IMR-90 (cell line): ENCODE measurements around the gene GOLIM4. TPM values are rescaled to one million over a fixed set of nuclear protein-coding genes. Genes with fewer than 3 reads are reported as not detected.

Experiments
- ATAC-seq: fragments of 200-7000 bp; cut with Tn5 transposase; 2 replicates; pipeline ENCODE4 v1.9.1; 2020; ENCODE audit warnings: low read depth, mild to moderate bottlenecking, moderate library complexity
- BruUV-seq: library from RNA; stranded (reverse); fragments of 400-500 nt; replicated peaks from 2 replicates; lab custom pipeline; 2021; lab: Mats Ljungman, UMichigan
- CTCF ChIA-PET: fragments of 300-600 bp; formaldehyde crosslinking; extraction: SDS; loops from one replicate; lab custom pipeline; 2021; ENCODE audit warnings: antibody characterized with exemption; lab: Yijun Ruan, JAX
- POLR2A ChIA-PET: fragments of 300-600 bp; sonication (Branson Sonifier 250); formaldehyde crosslinking; loops from one replicate; lab custom pipeline; 2022; ENCODE audit warnings: antibody characterized with exemption; ENCODE audit not compliant: unreplicated experiment; lab: Charles Lee
- DNase-seq: peaks from one replicate; pipeline ENCODE4 v3.0.0; 2013
- H2AFZ ChIP-seq: replicated peaks from 2 replicates; pipeline ENCODE3; 2013; ENCODE audit warnings: low read length, mild to moderate bottlenecking; ENCODE audit not compliant: poor library complexity
- H2AK5ac ChIP-seq: 2 replicates; pipeline ENCODE4 v1.6.1; 2013; ENCODE audit warnings: low read depth, low read length, inconsistent platforms
- H2AK9ac ChIP-seq: replicated peaks from 2 replicates; pipeline ENCODE3; 2013; ENCODE audit warnings: mild to moderate bottlenecking, low read depth, low read length, moderate library complexity; ENCODE audit not compliant: poor library complexity
- H2BK120ac ChIP-seq: 2 replicates; pipeline ENCODE4 v1.6.1; 2013; ENCODE audit warnings: low read depth, low read length, inconsistent platforms
- H2BK15ac ChIP-seq: 3 replicates; pipeline ENCODE4 v1.6.1; 2013; ENCODE audit warnings: low read depth, low read length, inconsistent platforms
- H2BK20ac ChIP-seq: 2 replicates; pipeline ENCODE4 v1.6.1; 2013; ENCODE audit warnings: low read depth, mild to moderate bottlenecking, inconsistent platforms, low read length, moderate library complexity
- H2BK5ac ChIP-seq: 2 replicates; pipeline ENCODE4 v1.6.1; 2013; ENCODE audit warnings: mild to moderate bottlenecking, low read depth, low read length, inconsistent platforms; ENCODE audit not compliant: poor library complexity, severe bottlenecking
- H3K14ac ChIP-seq: replicated peaks from 2 replicates; pipeline ENCODE4 v1.6.1; 2013; ENCODE audit warnings: low read depth, low read length, inconsistent platforms
- H3K18ac ChIP-seq: 2 replicates; pipeline ENCODE4 v1.6.1; 2013; ENCODE audit warnings: low read depth, low read length, control low read depth
- H3K23ac ChIP-seq: 2 replicates; pipeline ENCODE4 v1.6.1; 2013; ENCODE audit warnings: low read depth, low read length, inconsistent platforms
- H3K27ac ChIP-seq: 2 replicates; pipeline ENCODE4 v1.5.1; 2013; ENCODE audit warnings: mild to moderate bottlenecking, control low read depth, low read length; ENCODE audit not compliant: insufficient read depth
- H3K27me3 ChIP-seq: 2 replicates; pipeline ENCODE4 v1.6.1; 2013; ENCODE audit warnings: low read length; ENCODE audit not compliant: control insufficient read depth, insufficient read depth
- H3K36me3 ChIP-seq: 2 replicates; pipeline ENCODE4 v1.6.1; 2013; ENCODE audit warnings: low read length, mixed read lengths; ENCODE audit not compliant: control insufficient read depth, insufficient read depth
- H3K4ac ChIP-seq: 2 replicates; pipeline ENCODE4 v1.6.1; 2013; ENCODE audit warnings: low read depth, low read length, inconsistent platforms
- H3K4me1 ChIP-seq: 2 replicates; pipeline ENCODE4 v1.6.1; 2013; ENCODE audit warnings: low read length, mixed read lengths; ENCODE audit not compliant: control insufficient read depth, insufficient read depth
- H3K4me2 ChIP-seq: 2 replicates; pipeline ENCODE4 v1.6.1; 2013; ENCODE audit warnings: low read depth, mild to moderate bottlenecking, control low read depth, low read length, moderate library complexity
- H3K4me3 ChIP-seq: 2 replicates; pipeline ENCODE4 v1.5.1; 2013; ENCODE audit warnings: low read depth, mild to moderate bottlenecking, control low read depth, low read length, moderate library complexity; ENCODE audit not compliant: insufficient read depth
- H3K56ac ChIP-seq: 2 replicates; pipeline ENCODE4 v1.6.1; 2013; ENCODE audit warnings: low read length, inconsistent platforms; ENCODE audit not compliant: insufficient read depth; ENCODE audit errors: extremely low read depth
- H3K79me1 ChIP-seq, 2 experiments: 2 replicates each; pipeline ENCODE4 v1.6.1; 2013; ENCODE audit warnings: low read length in 2 of 2, inconsistent platforms in 1 of 2, low read depth in 1 of 2
- H3K9ac ChIP-seq: 2 replicates; pipeline ENCODE4 v1.6.1; 2013; ENCODE audit warnings: low read depth, low read length, control low read depth
- H3K9me1 ChIP-seq: 2 replicates; pipeline ENCODE4 v1.6.1; 2013; ENCODE audit warnings: low read length, inconsistent platforms; ENCODE audit not compliant: insufficient read depth
- H3K9me3 ChIP-seq: 2 replicates; pipeline ENCODE4 v1.6.1; 2013; ENCODE audit warnings: low read length; ENCODE audit not compliant: control insufficient read depth, insufficient read depth
- H4K20me1 ChIP-seq: 2 replicates; pipeline ENCODE4 v1.6.1; 2013; ENCODE audit warnings: low read length, inconsistent platforms; ENCODE audit not compliant: insufficient read depth
- H4K5ac ChIP-seq: 2 replicates; pipeline ENCODE4 v1.6.1; 2013; ENCODE audit warnings: mild to moderate bottlenecking, low read depth, low read length, control low read depth
- H4K8ac ChIP-seq, 2 experiments: 2 replicates each; pipeline ENCODE4 v1.6.1; 2013; ENCODE audit warnings: low read depth in 2 of 2, low read length in 2 of 2, control low read depth in 1 of 2, inconsistent platforms in 1 of 2
- H4K91ac ChIP-seq: 2 replicates; pipeline ENCODE4 v1.6.1; 2013; ENCODE audit warnings: low read depth, low read length, inconsistent platforms; ENCODE audit not compliant: insufficient read depth
- BHLHE40 ChIP-seq: fragments of 150-350 bp; IDR thresholded peaks from 2 replicates; pipeline ENCODE4 v1.6.1; 2016; ENCODE audit warnings: mild to moderate bottlenecking, low read depth, low read length
- CEBPB ChIP-seq: IDR thresholded peaks from 2 replicates; pipeline ENCODE4 v1.6.1; 2012; ENCODE audit warnings: low read depth, low read length, improper control_type of control experiment
- CHD1 ChIP-seq: IDR thresholded peaks from 2 replicates; pipeline ENCODE4 v1.6.1; 2012; ENCODE audit warnings: low read depth, low read length, improper control_type of control experiment
- FOS ChIP-seq: fragments of 150-350 bp; IDR thresholded peaks from 2 replicates; pipeline ENCODE4 v1.6.1; 2016; ENCODE audit warnings: low read depth, low read length
- MAFK ChIP-seq: IDR thresholded peaks from 2 replicates; pipeline ENCODE4 v1.6.1; 2012; ENCODE audit warnings: low read depth, low read length, improper control_type of control experiment
- MAZ ChIP-seq: IDR thresholded peaks from 2 replicates; pipeline ENCODE4 v1.6.1; 2012; ENCODE audit warnings: low read depth, mild to moderate bottlenecking, low read length, improper control_type of control experiment, moderate library complexity, borderline replicate concordance
- MXI1 ChIP-seq: IDR thresholded peaks from 2 replicates; pipeline ENCODE4 v1.6.1; 2012; ENCODE audit warnings: low read depth, mild to moderate bottlenecking, low read length, moderate library complexity, borderline replicate concordance
- NFE2L2 ChIP-seq: fragments of 150-350 bp; IDR thresholded peaks from 2 replicates; pipeline ENCODE4 v1.6.1; 2016; ENCODE audit warnings: low read depth, mild to moderate bottlenecking, low read length
- POLR2A ChIP-seq: IDR thresholded peaks from 2 replicates; pipeline ENCODE4 v1.6.1; 2012; ENCODE audit warnings: mild to moderate bottlenecking, low read depth, low read length
- RAD21 ChIP-seq: IDR thresholded peaks from 2 replicates; pipeline ENCODE4 v1.6.1; 2012; ENCODE audit warnings: low read length, improper control_type of control experiment
- RCOR1 ChIP-seq: IDR thresholded peaks from 2 replicates; pipeline ENCODE4 v1.6.1; 2012; ENCODE audit warnings: mild to moderate bottlenecking, low read length, improper control_type of control experiment; ENCODE audit not compliant: insufficient replicate concordance
- RFX5 ChIP-seq: IDR thresholded peaks from 2 replicates; pipeline ENCODE4 v1.8.0; 2012; ENCODE audit warnings: low read depth, mild to moderate bottlenecking, low read length, moderate library complexity
- SMC3 ChIP-seq: fragments of 150-350 bp; IDR thresholded peaks from 2 replicates; pipeline ENCODE4 v1.6.1; 2016; ENCODE audit warnings: low read depth, mild to moderate bottlenecking, antibody characterized with exemption, low read length, moderate library complexity
- USF2 ChIP-seq: fragments of 150-350 bp; IDR thresholded peaks from 2 replicates; pipeline ENCODE4 v1.6.1; 2017; ENCODE audit warnings: mild to moderate bottlenecking, antibody characterized with exemption, low read length, low read depth
- dilution Hi-C: fragments of 300-500 bp; cut with HindIII; formaldehyde crosslinking; loops from one replicate; pipeline ENCODE4 v1.14.3; 2018; ENCODE audit warnings: low sequenced_read_pairs; ENCODE audit not compliant: unreplicated experiment
- in situ Hi-C: fragments of 300-500 bp; cut with MboI; formaldehyde crosslinking; loops from 3 replicates; pipeline ENCODE4 v1.14.3; 2019; ENCODE audit warnings: low sequenced_read_pairs, inconsistent platforms, mixed read lengths
- intact Hi-C: fragments of 100-400 bp; cut with micrococcal nuclease; formaldehyde crosslinking; loops from 2 replicates; pipeline ENCODE4 v1.10.0; 2022
- polyA plus RNA-seq, 3 experiments: library from polyadenylated mRNA; depleted of rRNA; stranded (reverse); fragments of >200 nt; gene quantifications; 2 replicates each; pipeline ENCODE4 v1.2.3, GENCODE V29; 2012; ENCODE audit warnings: low replicate concordance in 1 of 3
- total RNA-seq: library from RNA; depleted of rRNA; stranded (reverse); fragments of >200 nt; gene quantifications from 2 replicates; pipeline ENCODE4 v1.2.3, GENCODE V29; 2012
- TF ChIP-seq, protein P1 (sequence below): fragments of 150-350 bp; IDR thresholded peaks from 2 replicates; pipeline ENCODE4 v1.6.1; 2016; ENCODE audit warnings: low read depth, mild to moderate bottlenecking, low read length, moderate library complexity, borderline replicate concordance
- TF ChIP-seq, protein P2 (sequence below): conservative IDR thresholded peaks from 2 replicates; pipeline ENCODE4 v1.5.1; 2012; ENCODE audit warnings: mild to moderate bottlenecking, low read depth, low read length, improper control_type of control experiment

Gene GOLIM4
- total and polyA plus RNA-seq, 2 of the 4 experiments (the other 2 are of a cell fraction): 44.6 to 71.2 TPM

- Histone ChIP-seq H3K23ac (no peak overlapping the region), H2BK15ac (no peak overlapping the region), H3K79me1 (peaks cover 28 to 48% of the 10 kb centered on the region in 2 experiments), H3K9me3 (no peaks in the 10 kb centered on the region; the same call in 1 of the 2 replicates), H3K4me3 (no peak overlapping the region), H3K27me3 (no peaks in the 10 kb centered on the region), H4K8ac (no peak overlapping the region), H3K4me2 (peak overlapping the region; percentile 82; the same call in 1 of the 2 replicates), H2BK5ac (no peak overlapping the region), H4K91ac (no peak overlapping the region), H3K18ac (0 out of 2 replicates have a peak overlapping the region, but pooled peaks have one; percentile 23), H4K20me1 (peaks cover 20% of the 10 kb centered on the region; the same call in 1 of the 2 replicates), H2BK120ac (no peak overlapping the region), H3K56ac (no peak overlapping the region), H2AK5ac (no peak overlapping the region; the same call in 1 of the 2 replicates), H3K4me1 (peaks cover 13% of the 10 kb centered on the region), H3K9ac (no peak overlapping the region), H4K5ac (no peak overlapping the region), H3K27ac (no peak overlapping the region), H3K9me1 (peaks cover 14% of the 10 kb centered on the region), H2AK9ac (no peak overlapping the region), H3K14ac (no peak overlapping the region), H2AFZ (no peak overlapping the region), H2BK20ac (no peak overlapping the region), H3K4ac (no peak overlapping the region), H3K36me3 (no peaks in the 10 kb centered on the region)
- intact Hi-C loops (no loop called here), dilution Hi-C loops (no loop called here), in situ Hi-C loops (no loop called here)
- TF ChIP-seq RAD21 (no peak), CEBPB (no peak), MAFK (no peak), RCOR1 (no peak), SMC3 (no peak), NFE2L2 (no peak), POLR2A (no peak), BHLHE40 (no peak), USF2 (no peak), FOS (no peak), MAZ (no peak), CHD1 (no peak), MXI1 (no peak), RFX5 (no peak)
- TF ChIP-seq, protein P1, sequence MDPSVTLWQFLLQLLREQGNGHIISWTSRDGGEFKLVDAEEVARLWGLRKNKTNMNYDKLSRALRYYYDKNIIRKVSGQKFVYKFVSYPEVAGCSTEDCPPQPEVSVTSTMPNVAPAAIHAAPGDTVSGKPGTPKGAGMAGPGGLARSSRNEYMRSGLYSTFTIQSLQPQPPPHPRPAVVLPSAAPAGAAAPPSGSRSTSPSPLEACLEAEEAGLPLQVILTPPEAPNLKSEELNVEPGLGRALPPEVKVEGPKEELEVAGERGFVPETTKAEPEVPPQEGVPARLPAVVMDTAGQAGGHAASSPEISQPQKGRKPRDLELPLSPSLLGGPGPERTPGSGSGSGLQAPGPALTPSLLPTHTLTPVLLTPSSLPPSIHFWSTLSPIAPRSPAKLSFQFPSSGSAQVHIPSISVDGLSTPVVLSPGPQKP: no peak
- TF ChIP-seq, protein P2, sequence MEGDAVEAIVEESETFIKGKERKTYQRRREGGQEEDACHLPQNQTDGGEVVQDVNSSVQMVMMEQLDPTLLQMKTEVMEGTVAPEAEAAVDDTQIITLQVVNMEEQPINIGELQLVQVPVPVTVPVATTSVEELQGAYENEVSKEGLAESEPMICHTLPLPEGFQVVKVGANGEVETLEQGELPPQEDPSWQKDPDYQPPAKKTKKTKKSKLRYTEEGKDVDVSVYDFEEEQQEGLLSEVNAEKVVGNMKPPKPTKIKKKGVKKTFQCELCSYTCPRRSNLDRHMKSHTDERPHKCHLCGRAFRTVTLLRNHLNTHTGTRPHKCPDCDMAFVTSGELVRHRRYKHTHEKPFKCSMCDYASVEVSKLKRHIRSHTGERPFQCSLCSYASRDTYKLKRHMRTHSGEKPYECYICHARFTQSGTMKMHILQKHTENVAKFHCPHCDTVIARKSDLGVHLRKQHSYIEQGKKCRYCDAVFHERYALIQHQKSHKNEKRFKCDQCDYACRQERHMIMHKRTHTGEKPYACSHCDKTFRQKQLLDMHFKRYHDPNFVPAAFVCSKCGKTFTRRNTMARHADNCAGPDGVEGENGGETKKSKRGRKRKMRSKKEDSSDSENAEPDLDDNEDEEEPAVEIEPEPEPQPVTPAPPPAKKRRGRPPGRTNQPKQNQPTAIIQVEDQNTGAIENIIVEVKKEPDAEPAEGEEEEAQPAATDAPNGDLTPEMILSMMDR: no peak
- DNase-seq: no peak
- ChIA-PET CTCF (interaction anchor here (0.7 to 1.3 kb wide), 2 partner anchors 10 to 28 kb away, joined by 3 to 4 read pairs; no protein-coding TSS in a partner anchor), POLR2A (no interaction called here)
- no TSS peak for BruUV-seq
- no peak for ATAC-seq
These were observed 44.7 kb downstream of the GOLIM4 start for GRCh38 chr3:168051070-168051469.
